HG03066 (cell line): ENCODE measurements around the gene PCTP.

Experiments
- ATAC-seq: cut with Tn5 transposase; IDR thresholded peaks from one replicate; pipeline ENCODE4 v1.9.1; 2021; ENCODE audit warnings: low read depth; ENCODE audit not compliant: unreplicated experiment

PCTP gene

DNA sequence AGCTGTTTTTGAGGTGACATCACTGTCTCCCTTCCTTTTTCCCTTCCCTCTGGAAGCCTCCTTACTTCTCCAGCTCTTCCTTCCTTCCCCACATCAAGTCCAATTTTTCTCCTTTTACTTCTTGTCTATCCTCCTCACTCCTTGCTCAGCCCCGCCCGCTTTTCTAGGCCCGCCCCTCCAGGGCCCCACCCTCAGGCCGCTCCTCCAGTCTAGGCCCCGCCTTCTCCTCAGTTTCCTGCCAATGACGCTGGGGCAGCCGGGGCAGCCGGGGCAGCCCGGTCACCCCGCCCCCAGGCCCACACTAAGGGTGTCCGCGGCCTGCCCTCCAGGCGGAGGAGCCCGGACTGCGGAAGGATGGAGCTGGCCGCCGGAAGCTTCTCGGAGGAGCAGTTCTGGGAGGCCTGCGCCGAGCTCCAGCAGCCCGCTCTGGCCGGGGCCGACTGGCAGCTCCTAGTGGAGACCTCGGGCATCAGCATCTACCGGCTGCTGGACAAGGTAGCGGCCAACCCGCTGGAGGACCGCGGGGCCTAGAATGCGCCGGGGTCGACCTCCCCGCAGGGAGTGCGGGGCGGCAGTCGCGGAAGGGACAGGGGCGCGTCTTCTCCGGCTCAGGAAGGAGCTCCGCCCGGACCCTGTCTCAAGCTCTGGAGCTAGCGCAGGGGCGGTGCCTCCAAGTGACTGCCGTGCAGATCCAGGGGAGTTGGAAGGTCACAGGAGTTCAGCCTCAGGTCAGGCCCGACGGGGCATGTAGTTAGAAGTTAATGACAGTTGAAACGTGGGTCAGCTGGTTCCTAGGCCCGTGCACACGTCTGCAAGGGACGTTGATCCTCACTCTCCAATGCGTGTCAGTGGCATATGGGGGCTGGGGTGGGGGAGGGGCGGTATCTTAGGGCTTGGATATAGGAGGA, at the start of gene PCTP:
TSS of gene PCTP (plus strand) at position 302 of the 908 bp plus-strand sequence. CDS start at position 355, 53 bp downstream.
- ATAC-seq = peak; percentile 99

DNA sequence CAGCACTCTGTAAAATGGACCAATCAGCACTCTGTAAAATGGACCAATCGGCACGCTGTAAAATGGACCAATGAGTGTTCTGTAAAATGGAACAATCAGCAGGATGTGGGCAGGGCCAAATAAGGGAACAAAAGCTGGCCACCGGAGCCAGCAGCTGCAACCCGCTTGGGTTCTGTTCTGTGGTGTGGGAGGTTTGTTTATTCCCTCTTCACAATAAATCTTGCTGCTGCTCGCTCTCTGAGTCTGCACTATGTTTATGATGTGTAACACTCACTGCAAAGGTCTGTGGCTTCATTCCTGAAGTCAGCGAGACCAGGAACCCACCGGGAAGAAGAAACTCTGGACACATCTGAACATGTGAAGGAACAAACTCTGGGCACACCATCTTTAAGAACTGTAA, 48.7 kb upstream of the PCTP start:
- ATAC-seq = no peak

DNA sequence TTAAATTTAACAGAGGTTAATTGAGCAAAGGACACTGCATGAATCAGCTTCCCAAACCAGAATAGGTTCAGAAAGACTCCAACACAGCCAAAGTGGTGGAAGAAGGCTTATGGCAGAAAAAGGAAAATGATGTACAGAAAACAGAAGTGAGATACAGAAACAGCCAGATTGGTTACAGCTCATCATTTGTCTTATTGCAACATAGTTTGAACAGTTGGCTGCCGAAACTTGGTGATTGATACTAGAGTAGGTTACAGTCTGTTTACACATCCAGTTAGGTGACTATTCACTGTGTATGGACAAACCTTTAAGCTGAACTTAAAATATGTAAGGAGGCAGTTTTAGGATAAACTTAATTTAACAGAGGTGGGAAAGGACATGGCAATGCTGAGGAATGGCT, 46.5 kb upstream of the PCTP start:
- no peak for ATAC-seq

DNA sequence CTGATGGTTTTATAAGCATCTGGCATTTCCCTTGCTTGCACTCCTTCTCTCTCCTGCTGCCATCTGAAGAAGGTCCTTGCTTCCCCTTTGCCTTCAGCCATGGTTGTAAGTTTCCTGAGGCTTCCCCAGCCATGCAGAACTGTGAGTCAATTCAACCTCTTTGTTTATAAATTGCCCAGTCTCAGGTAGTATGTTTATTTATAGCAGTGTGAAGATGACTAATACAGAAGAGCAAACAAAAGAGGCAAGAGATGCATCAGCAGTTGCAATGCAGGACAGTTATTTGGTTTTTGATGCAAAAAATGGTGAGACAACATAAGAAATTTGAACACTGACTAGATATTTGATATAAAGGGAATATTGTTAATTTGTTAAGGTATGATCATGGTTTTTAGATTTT, 45.0 kb upstream of the PCTP start:
- peak; percentile 52 for ATAC-seq

DNA sequence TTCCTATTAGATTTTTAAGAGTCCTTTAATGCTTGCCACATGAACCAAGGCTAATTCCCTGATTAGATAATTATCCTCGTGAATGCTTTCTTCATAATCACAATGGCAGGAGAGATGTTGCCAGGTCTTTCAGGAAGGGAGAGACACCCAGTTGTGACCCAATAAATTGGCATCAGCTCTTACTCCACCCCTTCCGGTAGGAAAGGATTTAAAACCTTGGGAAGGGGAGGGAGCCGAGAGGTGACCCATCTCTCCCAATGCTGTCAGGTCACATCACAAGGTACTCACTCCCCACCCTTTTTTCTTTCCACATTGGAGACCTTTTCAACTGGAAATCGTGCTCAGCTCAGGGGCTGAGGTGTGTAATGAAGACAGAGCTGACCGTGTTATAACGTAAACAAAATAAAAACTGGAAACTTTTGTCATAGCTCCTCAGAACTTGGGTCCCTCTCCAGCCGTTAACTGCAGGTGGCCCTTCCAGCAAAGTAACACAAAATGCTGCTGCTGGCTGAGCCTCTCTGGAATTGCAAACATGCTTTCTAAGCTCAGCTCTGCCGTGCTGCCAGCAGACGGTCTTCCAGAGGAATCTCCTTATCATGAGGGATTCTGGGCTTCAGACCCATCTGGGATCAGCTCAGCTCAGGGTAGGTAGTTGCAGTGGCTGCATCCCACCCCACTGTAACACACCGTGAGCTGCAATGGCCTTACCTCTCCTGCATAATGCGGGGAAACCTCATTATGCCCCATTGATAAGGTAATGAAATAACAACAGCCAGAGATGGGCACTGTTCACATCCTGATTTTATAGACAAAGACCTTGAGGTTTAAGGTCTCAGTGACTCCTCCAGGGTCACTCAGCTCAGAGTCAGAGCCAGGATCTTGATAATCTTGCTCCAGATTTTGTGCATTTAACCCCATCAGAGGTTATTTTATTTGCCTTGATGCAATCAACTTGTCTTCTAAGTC, 43.8 kb upstream of the PCTP start:
- no peak for ATAC-seq

DNA sequence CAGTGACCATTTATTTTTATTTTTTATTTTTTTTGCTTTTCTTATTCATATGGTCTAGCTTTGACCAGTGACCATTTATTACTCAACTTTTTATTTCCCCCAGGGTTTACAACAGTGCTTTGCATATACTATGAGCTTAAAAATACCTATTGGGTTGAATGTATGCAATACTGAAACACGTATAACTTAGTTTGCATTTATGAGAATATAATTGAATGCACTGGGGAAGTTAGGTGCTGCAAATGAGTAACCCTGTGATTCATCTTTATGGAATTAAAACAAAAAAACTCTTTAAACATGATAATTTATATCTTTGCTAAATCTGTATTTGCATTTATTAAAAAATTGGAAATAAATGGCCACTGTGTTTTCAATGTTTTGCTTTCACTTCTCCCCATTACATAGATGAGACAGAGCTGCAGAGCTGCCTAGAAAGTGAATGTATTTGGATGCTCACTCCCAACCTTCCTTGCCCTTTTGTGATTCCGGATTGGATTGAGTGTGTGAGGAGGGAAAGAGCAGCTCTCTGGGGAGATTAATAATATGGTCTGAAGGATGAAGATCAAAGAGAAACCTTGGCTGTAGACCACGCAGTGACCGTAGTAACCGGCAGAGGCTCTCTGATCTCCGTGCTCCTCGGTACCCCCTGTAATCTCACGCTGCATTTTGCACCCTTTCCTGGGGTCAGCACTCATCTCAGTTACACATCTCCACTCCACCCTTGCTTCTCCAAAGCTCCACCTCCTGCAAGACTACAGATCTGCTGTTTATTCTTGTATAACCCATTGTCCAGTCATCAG, 42.5 kb upstream of the PCTP start:
- ATAC-seq = no peak

DNA sequence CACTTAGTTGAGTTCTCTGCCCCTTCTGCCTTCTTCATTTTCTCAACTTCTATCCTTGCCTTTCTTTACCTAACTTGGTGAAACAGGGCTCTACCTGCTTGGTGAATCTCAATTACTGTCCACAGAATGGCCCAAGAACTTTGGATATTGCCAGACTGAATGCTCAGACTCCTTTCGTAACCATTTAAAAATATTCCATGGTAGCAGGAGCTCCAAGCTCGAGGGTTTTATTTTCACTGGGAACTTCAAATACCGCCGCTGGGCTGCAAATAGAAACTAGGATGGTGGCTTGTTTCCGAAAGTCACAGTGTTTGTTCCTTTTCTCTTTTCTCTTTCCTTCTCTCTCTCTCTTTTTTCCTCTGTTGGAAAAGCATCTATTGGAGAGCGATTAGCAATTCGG, 41.4 kb upstream of the PCTP start:
- no peak for ATAC-seq

DNA sequence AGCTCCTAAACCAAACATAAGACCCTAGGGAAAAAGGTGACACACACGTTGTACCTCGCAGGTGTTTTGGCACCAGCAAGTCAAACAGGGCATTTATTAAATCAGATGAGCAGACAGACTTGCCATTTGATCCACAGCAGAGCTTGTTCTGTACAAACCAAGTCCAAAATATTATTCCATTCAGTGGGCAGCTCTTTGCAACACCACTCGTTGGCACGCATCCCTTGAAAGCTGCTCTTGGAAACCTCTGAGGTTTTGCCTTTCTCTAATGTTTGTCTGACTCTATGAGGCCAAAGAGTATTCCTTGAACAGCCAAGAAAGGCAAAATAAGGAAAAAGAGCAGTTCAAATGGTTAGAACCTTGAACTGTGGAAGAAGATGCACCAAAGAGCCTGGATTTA, 40.9 kb upstream of the PCTP start:
- no peak for ATAC-seq

DNA sequence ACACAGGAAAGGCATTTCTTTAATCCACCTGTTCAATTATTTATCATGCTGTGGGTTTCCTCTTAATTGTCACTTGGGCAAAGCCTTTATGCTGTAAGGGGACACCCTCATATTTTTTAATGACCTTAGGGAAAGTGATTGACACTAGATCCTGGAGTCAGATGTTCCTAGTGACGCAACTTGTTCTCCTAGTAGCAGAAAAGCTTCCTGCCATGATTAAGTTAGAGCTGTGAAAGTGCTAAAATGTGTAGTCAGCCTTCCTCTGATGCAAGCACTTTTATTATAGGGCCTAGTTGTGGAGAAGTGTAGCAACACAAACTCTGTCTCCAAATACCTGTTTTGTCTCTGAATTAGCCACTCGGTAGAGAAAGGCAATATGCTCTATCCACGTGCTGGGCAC, 40.4 kb upstream of the PCTP start:
- ATAC-seq = no peak

DNA sequence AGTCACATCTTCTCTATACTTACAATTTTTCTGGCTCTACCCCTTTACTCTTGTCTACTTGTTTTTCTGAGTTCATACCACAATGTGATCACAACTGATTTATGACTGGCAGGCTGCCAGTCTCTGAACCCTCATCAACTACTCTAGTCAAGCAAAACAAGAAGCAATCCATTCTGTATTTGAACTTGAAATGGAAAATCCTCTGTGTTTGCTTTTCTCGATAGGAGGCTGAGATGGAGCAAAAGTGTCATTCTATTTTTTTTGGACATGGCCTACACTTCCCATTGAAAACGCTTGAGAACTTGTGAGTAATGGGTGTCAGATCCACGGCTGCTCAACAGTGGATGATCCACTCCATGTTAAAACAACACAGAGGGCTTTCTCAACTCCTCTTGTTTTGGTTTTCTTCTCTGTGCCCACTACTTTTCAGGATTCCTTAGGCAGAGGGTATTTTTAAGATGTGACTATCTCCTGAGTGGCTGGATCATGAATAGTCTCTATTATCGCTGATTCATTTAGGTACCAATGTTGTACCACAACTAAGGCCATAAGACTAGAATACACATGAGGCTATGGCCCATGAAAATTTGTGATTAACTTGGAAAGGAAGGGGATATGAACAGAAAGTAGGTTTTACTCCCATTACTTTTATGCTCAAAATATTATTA, 39.9 kb upstream of the PCTP start:
- ATAC-seq = no peak

DNA sequence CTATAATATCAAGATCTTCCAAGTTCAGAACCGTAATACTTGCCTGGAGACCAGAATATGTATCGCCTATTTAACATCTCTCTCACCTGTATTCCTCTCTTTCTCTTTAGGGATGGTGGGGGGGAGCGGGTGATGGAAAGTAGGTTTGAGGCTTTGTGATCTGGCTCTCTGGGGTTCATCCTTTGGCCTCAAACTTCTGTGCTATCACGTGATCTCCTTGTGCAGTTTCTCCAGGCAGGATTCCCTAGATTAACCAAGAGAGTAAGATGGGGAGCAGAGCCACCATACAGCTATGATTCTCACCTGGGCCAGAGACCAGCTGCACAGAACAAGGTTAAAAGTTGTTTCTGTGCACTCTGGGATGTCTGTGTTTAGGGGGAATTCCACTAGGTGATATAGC, 33.4 kb upstream of the PCTP start:
- no peak for ATAC-seq

DNA sequence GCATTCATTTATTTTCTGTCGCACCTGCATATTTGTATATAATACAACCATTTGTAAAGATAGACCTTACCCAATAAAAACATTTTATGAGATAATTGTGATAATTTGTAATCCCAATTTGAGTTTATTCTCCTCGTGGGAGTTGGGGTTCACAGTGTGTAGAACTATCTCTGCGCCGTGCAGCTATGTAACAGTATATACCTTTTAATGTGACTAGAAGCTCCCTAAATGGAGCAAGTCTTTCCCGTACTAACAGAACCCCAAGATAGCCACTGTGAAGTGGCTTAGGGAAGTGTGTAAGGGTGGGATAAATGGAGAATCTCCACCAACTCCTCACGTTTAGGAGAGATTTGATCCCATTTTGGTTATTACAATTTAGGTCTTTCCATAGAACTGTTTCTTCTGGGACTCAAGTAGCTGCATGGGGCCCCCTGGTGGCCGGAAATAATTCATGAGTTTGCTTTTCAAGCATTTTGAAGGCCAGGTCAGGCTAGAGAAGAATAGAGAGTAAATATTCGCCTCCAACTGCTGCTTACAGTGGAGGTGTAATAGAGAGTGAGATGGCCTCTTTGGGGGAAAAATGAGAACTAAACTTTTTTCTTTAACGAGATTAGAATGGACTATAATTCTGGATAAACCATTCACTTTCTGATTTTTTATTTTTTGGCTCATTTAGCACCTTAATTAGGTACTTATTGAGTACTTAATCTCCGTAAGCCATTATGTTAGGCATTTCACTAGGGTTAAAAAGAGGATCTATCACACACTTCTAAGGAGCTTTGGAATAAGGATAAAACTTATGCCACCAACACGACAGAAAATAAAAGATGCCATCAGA, 32.7 kb upstream of the PCTP start:
- ATAC-seq = no peak

DNA sequence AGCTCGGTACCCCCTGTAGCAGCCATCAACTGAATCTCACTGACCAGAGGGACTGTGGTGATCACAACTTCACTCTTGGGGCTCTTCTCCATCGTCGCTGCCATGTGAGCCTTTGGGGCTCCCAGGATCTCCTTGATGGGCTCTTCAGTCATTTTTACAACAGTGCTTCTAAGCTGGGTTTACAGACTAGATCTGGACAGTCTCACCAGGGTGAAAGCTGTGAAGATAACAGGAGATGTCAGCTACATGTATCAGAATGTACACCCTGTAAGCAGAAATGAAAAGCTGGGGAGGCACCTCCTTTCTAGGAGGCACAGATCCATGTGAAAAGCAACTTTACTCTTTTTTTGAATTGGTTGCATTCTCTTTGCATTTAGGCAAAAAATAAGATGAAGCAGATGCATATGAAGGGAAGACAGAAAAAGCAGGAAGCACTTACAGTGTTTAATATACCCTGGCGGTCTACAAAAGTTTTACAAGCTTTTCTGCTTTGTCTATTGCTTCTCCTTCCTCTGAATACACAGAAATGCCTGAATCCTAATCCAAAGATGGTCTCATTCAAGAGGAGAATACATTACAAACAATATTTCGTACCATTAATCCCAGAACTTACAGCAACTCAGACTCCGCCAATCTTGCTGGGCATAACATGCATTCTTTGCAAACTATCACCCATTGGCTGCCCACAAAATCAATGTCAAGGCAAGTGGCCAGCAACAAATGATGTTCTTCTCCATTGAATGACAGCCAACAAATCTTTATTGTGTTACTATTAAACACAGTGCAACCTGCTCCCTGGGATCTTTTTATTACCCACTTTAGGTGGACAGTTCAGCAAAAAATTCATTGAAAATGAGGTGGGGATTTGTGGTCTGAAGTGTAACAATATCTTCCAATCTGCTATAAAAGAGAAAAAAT, 29.7 kb upstream of the PCTP start:
- ATAC-seq = no peak

DNA sequence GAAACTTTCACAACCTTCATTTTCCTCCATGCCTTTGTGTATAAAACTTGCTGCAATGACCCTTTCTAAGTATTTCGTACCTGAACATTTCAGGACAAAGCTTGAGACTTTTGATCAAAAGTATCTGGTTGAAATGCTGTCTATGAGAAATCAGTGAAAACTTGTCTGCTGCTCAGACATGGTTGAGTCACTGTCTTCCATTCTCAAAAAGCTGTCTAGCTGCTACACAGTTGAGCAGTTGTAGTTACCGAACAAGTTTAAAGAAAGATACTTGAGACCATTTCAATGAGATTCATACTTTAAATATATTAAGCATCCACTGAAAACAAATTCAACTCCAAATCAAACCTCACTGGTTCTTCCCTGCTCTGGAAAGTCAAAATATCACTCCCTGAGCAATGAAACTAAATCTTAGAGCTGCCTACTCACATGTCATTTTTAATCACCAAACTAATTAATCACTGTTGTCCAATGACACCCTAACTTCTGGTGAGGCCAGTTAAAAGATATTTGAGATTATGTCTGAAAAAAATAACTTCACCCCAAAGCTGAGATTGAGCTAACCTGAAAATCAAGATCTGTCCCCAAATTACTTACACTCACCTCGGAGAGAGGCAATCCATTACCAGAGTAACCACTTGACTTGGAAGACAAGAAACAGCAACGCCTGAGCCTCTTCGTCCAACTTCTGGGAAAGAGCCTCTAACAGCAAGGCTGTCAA, 28.7 kb upstream of the PCTP start:
- ATAC-seq = no peak

DNA sequence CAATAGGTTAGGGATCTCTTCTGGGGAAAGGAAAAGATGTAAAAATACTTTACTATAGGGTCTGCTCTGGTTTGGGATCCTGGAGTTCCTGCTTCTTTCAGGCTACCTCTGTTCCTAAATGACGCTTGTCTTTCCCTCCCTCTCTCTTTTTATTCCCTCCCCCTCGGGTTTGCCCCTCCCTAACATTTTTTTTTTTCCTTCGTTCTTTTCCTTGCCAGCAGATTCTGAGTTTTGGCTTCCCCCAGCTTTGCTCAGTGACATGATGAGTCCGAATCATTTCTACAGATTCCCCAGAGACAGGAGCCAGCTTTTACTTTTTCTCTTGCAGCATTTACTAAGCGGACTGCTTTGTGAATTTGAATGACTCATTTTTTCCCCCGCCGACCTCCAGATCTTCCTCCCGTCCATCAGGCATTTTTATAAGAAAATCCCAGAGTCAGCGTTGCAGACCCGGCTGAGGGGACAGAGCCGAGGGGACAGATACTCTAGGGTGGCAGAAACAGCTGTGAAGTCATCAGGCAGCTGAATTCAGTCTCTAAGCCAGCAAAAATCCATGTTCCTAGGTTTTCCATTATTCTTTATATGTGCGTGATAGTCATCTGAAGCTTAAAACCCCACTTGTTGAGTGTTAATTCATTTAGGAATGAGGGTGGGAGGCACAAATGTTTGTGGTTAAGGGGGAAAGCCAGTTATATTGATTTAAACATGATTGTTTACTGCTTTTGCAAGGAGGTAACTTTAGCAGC, 27.9 kb upstream of the PCTP start, which contains the start of gene TMEM100:
TSS of gene TMEM100 (minus strand) at position 123 of the 746 bp plus-strand sequence. CDS start 1,794 bp downstream, outside the sequence.
- no peak for ATAC-seq

DNA sequence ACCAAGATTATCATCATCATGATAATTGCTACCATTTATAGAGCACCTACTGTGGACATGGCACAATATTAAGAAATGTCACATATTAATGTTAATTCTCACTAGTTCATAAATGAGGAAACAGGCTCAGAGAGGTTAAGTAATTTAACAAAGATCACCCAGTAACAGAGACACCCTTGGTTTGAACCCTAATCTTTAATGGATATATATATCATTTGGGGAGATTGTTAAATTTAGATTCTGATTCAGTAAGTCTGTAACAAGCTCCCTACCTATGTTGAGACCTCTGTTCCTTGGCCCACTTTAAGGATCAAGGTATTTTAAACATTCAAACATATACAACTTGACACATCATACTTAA, 27.4 kb upstream of the PCTP start:
- ATAC-seq = no peak

DNA sequence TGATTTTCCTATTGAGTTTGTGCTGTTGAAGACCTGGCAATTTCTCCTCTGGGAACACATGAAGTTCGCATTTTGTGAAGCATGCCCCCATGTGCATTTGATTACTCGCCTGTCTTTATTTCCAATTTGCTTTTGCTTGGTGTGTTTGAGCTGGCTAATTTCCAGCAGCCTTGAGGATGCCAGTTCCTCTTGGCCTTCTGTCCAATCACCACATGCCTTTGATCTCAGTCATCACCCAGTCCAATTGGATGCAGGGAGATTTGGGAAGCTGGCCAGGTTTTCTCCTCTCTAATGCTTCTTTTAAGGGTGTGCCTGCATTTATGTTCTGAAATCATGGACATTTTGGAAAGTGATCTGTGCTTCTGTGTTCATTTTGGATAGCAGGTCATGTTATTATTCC, 24.4 kb upstream of the PCTP start:
- ATAC-seq = no peak
